HUES48 (cell line): Measurements from ENCODE around the gene NDUFV1.
A peak's percentile ranks its signal among the peaks of the same experiment; 100 is the strongest.
"Not testable (repeated sequence)": the region's sequence is repeated elsewhere in the genome, so short reads cannot be mapped to it uniquely, and the experiment has no call there.

ENCODE experiments used
- H3K27ac ChIP-seq: one replicate; pipeline ENCODE4 v1.7.0; 2013; ENCODE audit warnings: low read depth, low read length, inconsistent platforms
- H3K27me3 ChIP-seq: 2 replicates; pipeline ENCODE4 v1.6.1; 2013; ENCODE audit warnings: mild to moderate bottlenecking, low read length; ENCODE audit not compliant: control insufficient read depth, insufficient read depth
- H3K36me3 ChIP-seq: 2 replicates; pipeline ENCODE4 v1.6.1; 2013; ENCODE audit warnings: low read length; ENCODE audit not compliant: control insufficient read depth, insufficient read depth
- H3K4me1 ChIP-seq: 2 replicates; pipeline ENCODE4 v1.6.1; 2013; ENCODE audit warnings: mild to moderate bottlenecking, low read length; ENCODE audit not compliant: control insufficient read depth, insufficient read depth
- H3K4me3 ChIP-seq: 2 replicates; pipeline ENCODE4 v1.5.1; 2013; ENCODE audit warnings: mild to moderate bottlenecking, low read depth, low read length
- H3K9ac ChIP-seq: 2 replicates; pipeline ENCODE4 v1.6.1; 2013; ENCODE audit warnings: mild to moderate bottlenecking, low read depth, low read length, moderate library complexity
- H3K9me3 ChIP-seq: 2 replicates; pipeline ENCODE4 v1.6.1; 2013; ENCODE audit warnings: low read length; ENCODE audit not compliant: control insufficient read depth, insufficient read depth

NDUFV1 gene

DNA sequence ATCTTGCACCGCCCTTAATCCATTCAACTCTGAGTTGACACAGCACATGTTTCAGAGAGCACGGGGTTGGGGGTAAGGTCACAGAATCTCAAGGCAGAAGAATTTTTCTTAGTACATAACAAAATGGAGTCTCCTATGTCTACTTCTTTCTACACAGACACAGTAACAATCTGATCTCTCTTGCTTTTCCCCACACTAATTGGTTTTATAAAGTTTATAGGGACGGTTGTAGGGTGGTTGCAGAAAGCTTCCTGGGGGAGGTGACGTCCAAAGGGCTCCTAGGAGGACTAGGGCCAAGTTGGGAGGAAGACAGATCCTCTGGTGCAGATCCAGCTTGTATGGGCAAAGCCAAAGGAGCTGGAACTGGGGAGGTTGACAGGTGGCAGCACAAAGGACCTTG is 2.6 kb upstream of the NDUFV1 start:
- H3K36me3 ChIP-seq, H3K4me3 ChIP-seq, H3K9ac ChIP-seq, H3K27me3 ChIP-seq, H3K9me3 ChIP-seq: not testable (repeated sequence)
- Histone ChIP-seq H3K27ac (peak overlapping the region; percentile 69), H3K4me1 (peaks cover 34% of the 10 kb centered on the region)

- peaks cover 34% of the 10 kb centered on the region for H3K4me1 ChIP-seq
- peaks cover 17% of the 10 kb centered on the region for H3K36me3 ChIP-seq
- no peak overlapping the region for H3K4me3 ChIP-seq
- no peaks in the 10 kb centered on the region for H3K9me3 ChIP-seq
- H3K9ac ChIP-seq = no peak overlapping the region
- no peaks in the 10 kb centered on the region for H3K27me3 ChIP-seq
- no peak overlapping the region for H3K27ac ChIP-seq
Measured at GRCh38 chr11:67604815-67605214, 1.9 kb upstream of the NDUFV1 start.

- Histone ChIP-seq H3K27ac (no peak overlapping the region), H3K27me3 (no peaks in the 10 kb centered on the region), H3K9me3 (no peaks in the 10 kb centered on the region), H3K4me3 (no peak overlapping the region), H3K4me1 (peaks cover 34% of the 10 kb centered on the region), H3K36me3 (peaks cover 23% of the 10 kb centered on the region), H3K9ac (no peak overlapping the region)
Measured at GRCh38 chr11:67605231-67606011, 1.3 kb upstream of the NDUFV1 start.

- H3K27ac ChIP-seq = no peak overlapping the region
- H3K27me3 ChIP-seq = no peaks in the 10 kb centered on the region
- H3K9me3 ChIP-seq = no peaks in the 10 kb centered on the region
- no peak overlapping the region for H3K9ac ChIP-seq
- H3K4me1 ChIP-seq = peaks cover 34% of the 10 kb centered on the region
- H3K36me3 ChIP-seq = peaks cover 28% of the 10 kb centered on the region
- peak overlapping the region; percentile 98 for H3K4me3 ChIP-seq
Measured at GRCh38 chr11:67606093-67606491, 644 bp upstream of the NDUFV1 start.

- H3K9me3 ChIP-seq = no peaks in the 10 kb centered on the region
- no peak overlapping the region for H3K9ac ChIP-seq
- H3K36me3 ChIP-seq = peaks cover 42% of the 10 kb centered on the region
- H3K27me3 ChIP-seq = no peaks in the 10 kb centered on the region
- peaks cover 34% of the 10 kb centered on the region for H3K4me1 ChIP-seq
- H3K4me3 ChIP-seq = peak overlapping the region; percentile 98
- no peak overlapping the region for H3K27ac ChIP-seq
Measured at GRCh38 chr11:67607507-67607906, 771 bp downstream of the NDUFV1 start.

- H3K27ac ChIP-seq = no peak overlapping the region
- H3K4me3 ChIP-seq = no peak overlapping the region
- H3K36me3 ChIP-seq = peaks cover 47% of the 10 kb centered on the region
- no peaks in the 10 kb centered on the region for H3K9me3 ChIP-seq
- H3K9ac ChIP-seq = no peak overlapping the region
- no peaks in the 10 kb centered on the region for H3K27me3 ChIP-seq
- H3K4me1 ChIP-seq = peaks cover 29% of the 10 kb centered on the region
Measured at GRCh38 chr11:67608486-67608885, 1.8 kb downstream of the NDUFV1 start.

DNA sequence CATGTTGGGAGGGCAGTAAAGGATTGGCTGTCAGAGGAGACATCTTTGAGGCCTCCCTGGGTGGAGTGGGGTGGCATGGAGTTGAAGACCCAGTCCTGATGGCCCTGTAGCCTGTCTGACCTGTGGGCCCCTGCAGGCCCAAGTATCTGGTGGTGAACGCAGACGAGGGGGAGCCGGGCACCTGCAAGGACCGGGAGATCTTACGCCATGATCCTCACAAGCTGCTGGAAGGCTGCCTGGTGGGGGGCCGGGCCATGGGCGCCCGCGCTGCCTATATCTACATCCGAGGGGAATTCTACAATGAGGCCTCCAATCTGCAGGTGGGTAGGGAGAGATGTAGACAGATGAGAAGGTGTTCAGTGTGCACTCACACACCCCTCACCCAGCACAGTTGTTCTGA is 2.6 kb downstream of the NDUFV1 start:
- peaks cover 33% of the 10 kb centered on the region for H3K4me1 ChIP-seq
- peaks cover 47% of the 10 kb centered on the region for H3K36me3 ChIP-seq
- no peak overlapping the region for H3K9ac ChIP-seq

DNA sequence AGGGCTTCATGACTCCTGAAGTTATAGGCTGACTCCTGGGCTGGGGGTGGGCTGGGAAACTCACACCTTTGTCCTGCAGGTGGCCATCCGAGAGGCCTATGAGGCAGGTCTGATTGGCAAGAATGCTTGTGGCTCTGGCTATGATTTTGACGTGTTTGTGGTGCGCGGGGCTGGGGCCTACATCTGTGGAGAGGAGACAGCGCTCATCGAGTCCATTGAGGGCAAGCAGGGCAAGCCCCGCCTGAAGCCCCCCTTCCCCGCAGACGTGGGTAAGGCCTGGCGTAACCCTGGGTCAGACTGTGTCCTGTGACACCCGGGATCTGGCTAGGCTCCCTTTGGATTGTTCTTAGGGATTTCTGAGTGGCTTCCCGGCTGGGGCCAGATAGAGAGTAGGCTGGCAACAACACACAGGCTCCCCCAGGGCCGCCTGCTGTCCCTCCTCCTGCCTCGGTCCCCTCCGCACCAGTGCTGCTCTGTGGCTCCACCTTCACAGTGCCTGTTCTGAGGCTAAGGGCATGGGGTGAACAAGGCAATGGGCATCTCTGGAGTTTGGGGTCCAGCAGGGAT is 3.6 kb downstream of the NDUFV1 start:
- Histone ChIP-seq H3K9me3 (no peaks in the 10 kb centered on the region), H3K27ac (no peak overlapping the region), H3K4me3 (no peak overlapping the region), H3K36me3 (peaks cover 47% of the 10 kb centered on the region), H3K9ac (no peak overlapping the region), H3K4me1 (peaks cover 28% of the 10 kb centered on the region), H3K27me3 (no peaks in the 10 kb centered on the region)

More for the DNA sequence above, 2.6 kb downstream of the NDUFV1 start:
- no peak overlapping the region for H3K27ac ChIP-seq
- no peaks in the 10 kb centered on the region for H3K9me3 ChIP-seq
- H3K4me3 ChIP-seq = no peak overlapping the region
- H3K27me3 ChIP-seq = no peaks in the 10 kb centered on the region

GRCh38 chr11:67611165-67611564 is 4.4 kb downstream of the NDUFV1 start:
- H3K9me3 ChIP-seq = no peaks in the 10 kb centered on the region
- no peak overlapping the region for H3K27ac ChIP-seq
- H3K4me1 ChIP-seq = peaks cover 27% of the 10 kb centered on the region; the same call in 1 of the 2 replicates
- H3K4me3 ChIP-seq = no peak overlapping the region
- no peaks in the 10 kb centered on the region for H3K27me3 ChIP-seq
- H3K9ac ChIP-seq = no peak overlapping the region
- H3K36me3 ChIP-seq = peaks cover 47% of the 10 kb centered on the region

- H3K36me3 ChIP-seq = peaks cover 47% of the 10 kb centered on the region
- H3K27me3 ChIP-seq = no peaks in the 10 kb centered on the region
- H3K9me3 ChIP-seq = no peaks in the 10 kb centered on the region
- H3K9ac ChIP-seq = no peak overlapping the region
- H3K27ac ChIP-seq = no peak overlapping the region
- no peak overlapping the region for H3K4me3 ChIP-seq
- peaks cover 29% of the 10 kb centered on the region for H3K4me1 ChIP-seq
Measured at GRCh38 chr11:67611704-67612587, 5.2 kb downstream of the NDUFV1 start.

GRCh38 chr11:67612751-67613150 is 6.0 kb downstream of the NDUFV1 start:
- no peak overlapping the region for H3K4me3 ChIP-seq
- H3K9ac ChIP-seq = no peak overlapping the region
- H3K27ac ChIP-seq = no peak overlapping the region
- H3K9me3 ChIP-seq = no peaks in the 10 kb centered on the region
- H3K36me3 ChIP-seq = peaks cover 47% of the 10 kb centered on the region
- peaks cover 33% of the 10 kb centered on the region for H3K4me1 ChIP-seq
- peaks cover 4% of the 10 kb centered on the region; the same call in 1 of the 2 replicates for H3K27me3 ChIP-seq
